Activated CD8-positive, alpha-beta T cell treated with anti-CD3 and anti-CD28 coated beads for 36 hours (primary cell): ENCODE data around the gene BICD1. TPM values are rescaled to one million over a fixed set of nuclear protein-coding genes. Genes with fewer than 3 reads are reported as not detected.
A peak's percentile ranks its signal among the peaks of the same experiment; 100 is the strongest.

Experiments
- ATAC-seq: fragments of 200-7000 bp; cut with Tn5 transposase; one replicate; pipeline ENCODE4 v1.10.0; 2021; ENCODE audit warnings: mild to moderate bottlenecking, moderate library complexity
- CTCF ChIA-PET: fragments of 350-600 bp; sonication (Branson Sonifier 250); formaldehyde crosslinking; loops from one replicate; lab custom pipeline; 2021; ENCODE audit warnings: antibody characterized with exemption; lab: Charles Lee
- POLR2A ChIA-PET: fragments of 350-600 bp; sonication (Branson Sonifier 250); formaldehyde crosslinking; loops from one replicate; lab custom pipeline; 2021; ENCODE audit warnings: antibody characterized with exemption; lab: Charles Lee
- DNase-seq: peaks from one replicate; pipeline ENCODE4 v3.0.0-alpha.2; 2020
- H3K27ac Mint-ChIP-seq: one replicate; pipeline ENCODE4 v1.8.0; 2021; ENCODE audit warnings: mild to moderate bottlenecking, mixed read lengths
- H3K27me3 Mint-ChIP-seq: one replicate; pipeline ENCODE4 v1.8.0; 2021; ENCODE audit warnings: mixed read lengths
- H3K36me3 Mint-ChIP-seq: one replicate; pipeline ENCODE4 v1.8.0; 2021; ENCODE audit warnings: low read depth, mixed read lengths
- H3K4me1 Mint-ChIP-seq: one replicate; pipeline ENCODE4 v1.8.0; 2021; ENCODE audit warnings: low read depth, mixed read lengths
- H3K4me3 Mint-ChIP-seq: one replicate; pipeline ENCODE4 v1.8.0; 2021; ENCODE audit warnings: mild to moderate bottlenecking, moderate library complexity, mixed read lengths
- H3K9me3 Mint-ChIP-seq: one replicate; pipeline ENCODE4 v1.8.0; 2021; ENCODE audit warnings: mixed read lengths
- intact Hi-C: fragments of 100-400 bp; cut with micrococcal nuclease; formaldehyde crosslinking; loops from one replicate; pipeline ENCODE4 v1.10.0; 2022
- total RNA-seq, 2 experiments: library from RNA; stranded (reverse); gene quantifications; one replicate each; pipeline ENCODE4 v1.2.3, GENCODE V29; 2021
- TF ChIP-seq, protein P1 (sequence below): fragments of 200-600 bp; IDR thresholded peaks from one replicate; pipeline ENCODE4 v1.8.0; 2022; ENCODE audit warnings: antibody characterized with exemption, mild to moderate bottlenecking

Gene BICD1
- total RNA-seq, 2 experiments from 2014 or later, result 12.5 to 13.2 TPM

DNA sequence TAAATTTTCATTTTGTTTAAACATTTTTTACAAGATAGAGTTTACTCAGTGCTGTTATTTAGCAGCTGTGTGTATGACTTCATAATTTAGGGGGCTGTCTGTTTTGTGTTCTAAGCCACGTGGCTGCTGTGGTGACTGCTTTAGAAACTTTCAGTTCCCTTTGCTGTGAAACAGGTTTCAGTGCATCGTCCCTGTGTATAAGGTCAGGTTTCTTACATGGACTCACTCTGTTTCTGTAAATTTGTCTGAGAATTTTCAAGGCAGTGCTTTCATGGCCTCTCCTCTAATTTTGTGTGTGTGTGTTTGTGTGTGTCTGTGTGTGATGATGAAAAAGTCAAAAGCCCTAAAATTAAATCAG, 32.4 kb downstream of the BICD1 start:
- H3K27me3 Mint-ChIP-seq, result no peaks in the 10 kb centered on the region
- CTCF ChIA-PET, result interaction anchor here (1.0 to 1.3 kb wide), 2 partner anchors 32 to 79 kb away, joined by 4 to 6 read pairs; no protein-coding TSS in a partner anchor
- ATAC-seq (peak; percentile 69), DNase-seq (peak; percentile 82)
- no peaks in the 10 kb centered on the region for H3K9me3 Mint-ChIP-seq
- H3K4me1 Mint-ChIP-seq, result peaks cover 32% of the 10 kb centered on the region
- intact Hi-C loops, result loop anchor here (10.0 kb wide), 1 partner anchor 484 kb away; the partner anchor contains the start of gene ETFBKMT
- TF ChIP-seq, protein P1, sequence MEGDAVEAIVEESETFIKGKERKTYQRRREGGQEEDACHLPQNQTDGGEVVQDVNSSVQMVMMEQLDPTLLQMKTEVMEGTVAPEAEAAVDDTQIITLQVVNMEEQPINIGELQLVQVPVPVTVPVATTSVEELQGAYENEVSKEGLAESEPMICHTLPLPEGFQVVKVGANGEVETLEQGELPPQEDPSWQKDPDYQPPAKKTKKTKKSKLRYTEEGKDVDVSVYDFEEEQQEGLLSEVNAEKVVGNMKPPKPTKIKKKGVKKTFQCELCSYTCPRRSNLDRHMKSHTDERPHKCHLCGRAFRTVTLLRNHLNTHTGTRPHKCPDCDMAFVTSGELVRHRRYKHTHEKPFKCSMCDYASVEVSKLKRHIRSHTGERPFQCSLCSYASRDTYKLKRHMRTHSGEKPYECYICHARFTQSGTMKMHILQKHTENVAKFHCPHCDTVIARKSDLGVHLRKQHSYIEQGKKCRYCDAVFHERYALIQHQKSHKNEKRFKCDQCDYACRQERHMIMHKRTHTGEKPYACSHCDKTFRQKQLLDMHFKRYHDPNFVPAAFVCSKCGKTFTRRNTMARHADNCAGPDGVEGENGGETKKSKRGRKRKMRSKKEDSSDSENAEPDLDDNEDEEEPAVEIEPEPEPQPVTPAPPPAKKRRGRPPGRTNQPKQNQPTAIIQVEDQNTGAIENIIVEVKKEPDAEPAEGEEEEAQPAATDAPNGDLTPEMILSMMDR, result no peak
- H3K4me3 Mint-ChIP-seq, result peak overlapping the region; percentile 80
- no peaks in the 10 kb centered on the region for H3K36me3 Mint-ChIP-seq
- peak overlapping the region; percentile 81 for H3K27ac Mint-ChIP-seq
- POLR2A ChIA-PET, result interaction anchor here (0.7 kb wide), 1 partner anchor 478 kb away, joined by 3 read pairs; no protein-coding TSS in a partner anchor

DNA sequence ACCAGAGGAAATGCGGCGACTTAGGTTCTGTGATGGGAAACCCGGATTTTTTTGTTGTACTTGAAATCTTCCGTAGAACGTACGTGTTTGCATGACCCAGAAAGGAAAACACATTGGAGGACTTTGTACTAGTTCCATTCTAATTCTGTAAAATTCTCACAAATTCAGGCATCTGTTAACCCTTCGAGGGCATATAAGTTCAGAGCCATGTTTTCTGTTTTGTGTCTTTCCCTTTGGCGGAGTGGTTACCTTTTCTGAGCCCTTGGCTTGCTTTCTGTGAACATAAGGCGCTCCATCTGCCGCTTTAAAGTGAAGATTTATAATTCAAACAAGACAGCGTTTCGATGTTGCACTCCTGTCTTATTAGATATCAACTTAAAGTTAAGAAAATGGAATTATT, 34.2 kb downstream of the BICD1 start:
- ATAC-seq (no peak), DNase-seq (no peak)
- Mint-ChIP-seq H3K4me3 (no peak overlapping the region), H3K27me3 (no peaks in the 10 kb centered on the region), H3K36me3 (no peaks in the 10 kb centered on the region), H3K27ac (no peak overlapping the region), H3K4me1 (peaks cover 20% of the 10 kb centered on the region), H3K9me3 (no peaks in the 10 kb centered on the region)
- intact Hi-C loops, result no loop called here
- TF ChIP-seq, protein P1, result no peak
- ChIA-PET CTCF (no interaction called here), POLR2A (no interaction called here)

DNA sequence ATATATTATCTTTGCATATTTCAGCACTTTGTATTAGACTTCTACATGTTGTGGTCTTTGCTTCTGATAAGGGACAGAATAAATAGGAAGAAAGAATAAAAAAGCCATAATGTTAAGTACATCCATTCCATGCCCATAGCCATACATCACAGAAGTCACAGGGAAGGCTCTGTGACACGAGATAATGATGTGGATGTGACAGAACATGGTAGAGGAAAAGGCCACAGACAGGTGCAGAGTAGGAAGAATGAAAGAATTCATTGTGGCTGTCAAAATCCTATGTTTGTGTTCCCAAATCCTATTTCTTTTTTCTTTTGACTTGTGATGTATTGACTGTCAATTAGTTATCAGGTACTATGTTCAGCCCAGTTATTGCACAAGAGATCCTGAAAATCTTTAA, 38.4 kb downstream of the BICD1 start:
- intact Hi-C loops, result no loop called here
- peaks cover 8% of the 10 kb centered on the region for H3K4me1 Mint-ChIP-seq
- no peak overlapping the region for H3K4me3 Mint-ChIP-seq
- no peak for ATAC-seq
- no peaks in the 10 kb centered on the region for H3K27me3 Mint-ChIP-seq
- CTCF ChIA-PET, result no interaction called here
- peaks cover 6% of the 10 kb centered on the region for H3K36me3 Mint-ChIP-seq
- POLR2A ChIA-PET, result no interaction called here
- H3K27ac Mint-ChIP-seq, result no peak overlapping the region
- DNase-seq, result no peak
- peaks cover 3% of the 10 kb centered on the region for H3K9me3 Mint-ChIP-seq
- TF ChIP-seq, protein P1, result no peak

- intact Hi-C loops, result no loop called here
- Mint-ChIP-seq H3K9me3 (peaks cover 3% of the 10 kb centered on the region), H3K27ac (no peak overlapping the region), H3K4me3 (no peak overlapping the region), H3K4me1 (peaks cover 2% of the 10 kb centered on the region), H3K36me3 (peaks cover 7% of the 10 kb centered on the region), H3K27me3 (no peaks in the 10 kb centered on the region)
- ChIA-PET CTCF (interaction anchor here (0.6 kb wide), 1 partner anchor 1296 kb away, joined by 3 read pairs; no protein-coding TSS in a partner anchor), POLR2A (no interaction called here)
- no peak for DNase-seq
- ATAC-seq, result no peak
- TF ChIP-seq, protein P1, result no peak
Measured at GRCh38 chr12:32146074-32146873, 39.6 kb downstream of the BICD1 start.

DNA sequence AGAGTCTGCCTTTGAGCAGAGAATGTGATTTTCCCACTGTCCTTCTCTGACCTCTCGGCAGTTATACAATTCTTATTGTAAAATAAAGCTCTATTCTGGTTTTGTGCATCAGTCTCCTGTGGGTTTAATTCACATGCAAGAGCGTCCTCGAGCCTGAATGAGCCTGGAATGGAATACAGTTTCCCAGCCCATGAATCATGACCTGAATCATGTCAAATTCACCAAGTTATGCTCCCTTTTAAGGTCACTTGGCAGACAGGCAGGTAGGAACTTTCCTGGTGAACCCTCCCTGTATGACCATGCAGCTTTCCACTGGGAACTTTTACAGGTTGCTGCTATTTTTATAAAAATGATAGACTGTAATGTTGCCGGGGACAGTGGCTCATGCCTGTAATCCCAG, 41.7 kb downstream of the BICD1 start:
- TF ChIP-seq, protein P1, result no peak
- Mint-ChIP-seq H3K4me1 (no peaks in the 10 kb centered on the region), H3K4me3 (no peak overlapping the region), H3K36me3 (peaks cover 7% of the 10 kb centered on the region), H3K9me3 (peaks cover 3% of the 10 kb centered on the region), H3K27me3 (no peaks in the 10 kb centered on the region), H3K27ac (no peak overlapping the region)
- POLR2A ChIA-PET, result no interaction called here
- intact Hi-C loops, result no loop called here
- no peak for ATAC-seq
- CTCF ChIA-PET, result no interaction called here
- DNase-seq, result no peak
